DND-41 (cell line): ENCODE measurements around the gene FOXL1.

Source experiments
- ATAC-seq: fragments of 200-7000 bp; cut with Tn5 transposase; 3 replicates; pipeline ENCODE4 v1.9.1; 2021; ENCODE audit warnings: low read depth; ENCODE audit not compliant: insufficient read depth
- DNase-seq: peaks from one replicate; pipeline ENCODE4 v3.0.0-alpha.2; 2020
- H2AFZ ChIP-seq: 2 replicates; pipeline ENCODE4 v1.6.0; 2012; ENCODE audit warnings: low read depth, low read length
- H3K27ac ChIP-seq: 2 replicates; pipeline ENCODE4 v1.5.1; 2012; ENCODE audit warnings: low read length, inconsistent platforms
- H3K27me3 ChIP-seq: fragments of 200-600 bp; sonication (generic); 2 replicates; pipeline ENCODE4 v1.6.0; 2012; ENCODE audit warnings: low read length, mild to moderate bottlenecking, inconsistent platforms; ENCODE audit not compliant: insufficient read depth, poor library complexity
- H3K36me3 ChIP-seq: 2 replicates; pipeline ENCODE4 v1.5.1; 2012; ENCODE audit warnings: low read length, inconsistent platforms; ENCODE audit not compliant: insufficient read depth
- H3K4me1 ChIP-seq: 2 replicates; pipeline ENCODE4 v1.5.1; 2012; ENCODE audit warnings: mild to moderate bottlenecking, low read length; ENCODE audit not compliant: insufficient read depth
- H3K4me2 ChIP-seq: 2 replicates; pipeline ENCODE4 v1.6.0; 2012; ENCODE audit warnings: mild to moderate bottlenecking, moderate library complexity, low read length, inconsistent platforms; ENCODE audit not compliant: insufficient read depth
- H3K4me3 ChIP-seq, 2 experiments: fragments of 200-600 bp in 1 of 2; shearing (Covaris generic) in 1 of 2; 2 replicates each; pipeline ENCODE4 v1.5.1; 2012 to 2016; ENCODE audit warnings: inconsistent platforms in 2 of 2, low read length in 2 of 2, mild to moderate bottlenecking in 2 of 2, low read depth in 1 of 2, moderate library complexity in 1 of 2
- H3K79me2 ChIP-seq: 2 replicates; pipeline ENCODE4 v1.6.0; 2012; ENCODE audit warnings: low read length, inconsistent platforms; ENCODE audit not compliant: insufficient read depth
- H3K9ac ChIP-seq: 2 replicates; pipeline ENCODE4 v1.6.0; 2012; ENCODE audit warnings: low read depth, mild to moderate bottlenecking, inconsistent platforms, low read length, moderate library complexity
- H3K9me3 ChIP-seq: 2 replicates; pipeline ENCODE4 v1.5.1; 2012; ENCODE audit warnings: low read length, moderate library complexity, mild to moderate bottlenecking, inconsistent platforms; ENCODE audit not compliant: insufficient read depth, severe bottlenecking
- H4K20me1 ChIP-seq: 2 replicates; pipeline ENCODE4 v1.6.0; 2012; ENCODE audit warnings: low read length; ENCODE audit not compliant: insufficient read depth
- EZH2 ChIP-seq: IDR thresholded peaks from 3 replicates; pipeline ENCODE4 v1.6.1; 2012; ENCODE audit warnings: borderline replicate concordance, low read depth, mild to moderate bottlenecking, moderate library complexity, low read length, inconsistent platforms; ENCODE audit not compliant: severe bottlenecking
- TF ChIP-seq, protein P1 (sequence below): IDR thresholded peaks from 2 replicates; pipeline ENCODE4 v1.5.1; 2012; ENCODE audit warnings: borderline replicate concordance, low read length, moderate library complexity, mild to moderate bottlenecking; ENCODE audit not compliant: poor library complexity, severe bottlenecking; ENCODE audit errors: extremely low read depth

The FOXL1 gene

DNA sequence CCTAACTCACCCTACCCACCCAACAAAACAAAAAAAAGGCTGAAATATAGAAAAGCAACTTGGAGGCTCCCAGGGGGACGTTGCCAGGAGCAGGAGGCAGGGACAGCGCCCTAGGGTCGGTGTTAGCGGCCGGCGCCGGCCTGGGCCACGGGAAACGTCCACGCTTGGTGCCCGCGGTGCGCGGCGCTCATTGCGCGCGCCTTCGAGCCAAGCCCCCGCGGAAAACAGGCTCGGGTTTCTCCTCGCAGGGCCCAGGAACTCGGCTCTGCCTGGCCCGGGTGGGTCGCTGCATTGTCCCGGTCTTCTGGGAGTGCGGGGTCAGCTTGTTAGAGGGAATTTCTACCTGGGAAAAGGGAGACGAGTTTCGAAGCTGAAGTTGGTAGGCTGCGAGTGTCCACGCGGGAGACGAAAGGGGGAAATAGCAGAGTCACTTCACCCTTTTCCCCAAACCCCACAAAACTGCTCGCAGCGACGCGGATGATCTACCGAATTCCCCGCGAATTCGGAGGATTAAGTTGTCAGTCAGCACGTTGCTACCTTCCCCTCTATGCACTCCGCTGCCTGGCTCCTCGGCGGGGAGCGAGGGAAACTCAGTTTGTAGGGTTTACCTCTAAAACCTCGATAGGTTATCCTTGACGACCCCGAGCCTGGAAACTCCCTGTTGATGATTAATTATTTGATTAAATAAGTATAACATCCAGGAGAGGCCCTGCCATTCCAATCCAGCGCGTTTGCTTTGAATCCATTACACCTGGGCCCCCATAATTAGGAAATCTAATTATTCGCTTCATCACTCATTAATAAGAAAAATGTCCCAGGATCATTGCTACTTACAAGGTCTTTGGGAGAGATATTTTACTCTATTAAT lies 12.5 kb upstream of the FOXL1 start:
- Histone ChIP-seq H3K9ac (no peak overlapping the region), H3K27ac (no peak overlapping the region), H2AFZ (no peak overlapping the region), H4K20me1 (no peaks in the 10 kb centered on the region), H3K79me2 (no peaks in the 10 kb centered on the region), H3K4me2 (no peak overlapping the region), H3K4me1 (peaks cover 11% of the 10 kb centered on the region), H3K4me3 (no peak overlapping the region), H3K9me3 (no peaks in the 10 kb centered on the region), H3K36me3 (no peaks in the 10 kb centered on the region), H3K27me3 (peaks cover 14% of the 10 kb centered on the region)
- DNase-seq: no peak
- TF ChIP-seq EZH2: no peak
- TF ChIP-seq, protein P1, sequence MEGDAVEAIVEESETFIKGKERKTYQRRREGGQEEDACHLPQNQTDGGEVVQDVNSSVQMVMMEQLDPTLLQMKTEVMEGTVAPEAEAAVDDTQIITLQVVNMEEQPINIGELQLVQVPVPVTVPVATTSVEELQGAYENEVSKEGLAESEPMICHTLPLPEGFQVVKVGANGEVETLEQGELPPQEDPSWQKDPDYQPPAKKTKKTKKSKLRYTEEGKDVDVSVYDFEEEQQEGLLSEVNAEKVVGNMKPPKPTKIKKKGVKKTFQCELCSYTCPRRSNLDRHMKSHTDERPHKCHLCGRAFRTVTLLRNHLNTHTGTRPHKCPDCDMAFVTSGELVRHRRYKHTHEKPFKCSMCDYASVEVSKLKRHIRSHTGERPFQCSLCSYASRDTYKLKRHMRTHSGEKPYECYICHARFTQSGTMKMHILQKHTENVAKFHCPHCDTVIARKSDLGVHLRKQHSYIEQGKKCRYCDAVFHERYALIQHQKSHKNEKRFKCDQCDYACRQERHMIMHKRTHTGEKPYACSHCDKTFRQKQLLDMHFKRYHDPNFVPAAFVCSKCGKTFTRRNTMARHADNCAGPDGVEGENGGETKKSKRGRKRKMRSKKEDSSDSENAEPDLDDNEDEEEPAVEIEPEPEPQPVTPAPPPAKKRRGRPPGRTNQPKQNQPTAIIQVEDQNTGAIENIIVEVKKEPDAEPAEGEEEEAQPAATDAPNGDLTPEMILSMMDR: no peak
- ATAC-seq: no peak

DNA sequence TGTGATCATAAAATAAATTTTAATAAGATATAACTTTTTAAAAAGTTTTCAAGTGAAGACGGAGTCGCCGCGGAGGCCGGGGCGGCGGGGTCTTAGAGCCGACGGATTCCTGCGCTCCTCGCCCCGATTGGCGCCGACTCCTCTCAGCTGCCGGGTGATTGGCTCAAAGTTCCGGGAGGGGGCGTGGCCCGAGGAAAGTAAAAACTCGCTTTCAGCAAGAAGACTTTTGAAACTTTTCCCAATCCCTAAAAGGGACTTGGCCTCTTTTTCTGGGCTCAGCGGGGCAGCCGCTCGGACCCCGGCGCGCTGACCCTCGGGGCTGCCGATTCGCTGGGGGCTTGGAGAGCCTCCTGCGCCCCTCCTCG lies 11.8 kb upstream of the FOXL1 start, which contains the start of gene FOXC2:
TSS of gene FOXC2 (plus strand) at position 229 of the 365 bp plus-strand sequence. CDS start 507 bp downstream, outside the sequence.
- ATAC-seq: no peak
- H3K27ac ChIP-seq: no peak within 1 kb of the TSS
- H3K4me1 ChIP-seq: peaks cover 11% of the 10 kb centered on the region
- peaks cover 14% of the 10 kb centered on the region for H3K27me3 ChIP-seq
- TF ChIP-seq, protein P1: no peak
- TF ChIP-seq EZH2: no peak
- H3K4me2 ChIP-seq: no peak within 1 kb of the TSS
- no peak within 1 kb of the TSS for H2AFZ ChIP-seq
- no peak within 1 kb of the TSS for H3K4me3 ChIP-seq
- H3K9me3 ChIP-seq: no peaks in the 10 kb centered on the region
- no peaks in the 10 kb centered on the region for H3K79me2 ChIP-seq
- H3K9ac ChIP-seq: no peak within 1 kb of the TSS
- H4K20me1 ChIP-seq: no peaks in the 10 kb centered on the region
- no peaks in the 10 kb centered on the region for H3K36me3 ChIP-seq
- no peak for DNase-seq

DNA sequence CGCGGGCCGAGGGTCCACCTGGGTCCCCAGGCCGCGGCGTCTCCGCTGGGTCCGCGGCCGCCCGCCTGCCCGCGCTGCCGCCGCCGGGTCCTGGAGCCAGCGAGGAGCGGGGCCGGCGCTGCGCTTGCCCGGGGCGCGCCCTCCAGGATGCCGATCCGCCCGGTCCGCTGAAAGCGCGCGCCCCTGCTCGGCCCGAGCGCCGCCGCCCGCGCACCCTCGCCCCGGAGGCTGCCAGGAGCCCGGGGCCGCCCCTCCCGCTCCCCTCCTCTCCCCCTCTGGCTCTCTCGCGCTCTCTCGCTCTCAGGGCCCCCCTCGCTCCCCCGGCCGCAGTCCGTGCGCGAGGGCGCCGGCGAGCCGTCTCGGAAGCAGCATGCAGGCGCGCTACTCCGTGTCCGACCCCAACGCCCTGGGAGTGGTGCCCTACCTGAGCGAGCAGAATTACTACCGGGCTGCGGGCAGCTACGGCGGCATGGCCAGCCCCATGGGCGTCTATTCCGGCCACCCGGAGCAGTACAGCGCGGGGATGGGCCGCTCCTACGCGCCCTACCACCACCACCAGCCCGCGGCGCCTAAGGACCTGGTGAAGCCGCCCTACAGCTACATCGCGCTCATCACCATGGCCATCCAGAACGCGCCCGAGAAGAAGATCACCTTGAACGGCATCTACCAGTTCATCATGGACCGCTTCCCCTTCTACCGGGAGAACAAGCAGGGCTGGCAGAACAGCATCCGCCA lies 11.2 kb upstream of the FOXL1 start:
- Histone ChIP-seq H3K4me1 (peaks cover 11% of the 10 kb centered on the region), H3K4me3 (no peak overlapping the region), H3K36me3 (no peaks in the 10 kb centered on the region), H3K79me2 (no peaks in the 10 kb centered on the region), H3K27ac (no peak overlapping the region), H2AFZ (no peak overlapping the region), H3K27me3 (peaks cover 14% of the 10 kb centered on the region), H3K4me2 (no peak overlapping the region), H4K20me1 (no peaks in the 10 kb centered on the region), H3K9ac (no peak overlapping the region), H3K9me3 (no peaks in the 10 kb centered on the region)
- DNase-seq (no peak), ATAC-seq (no peak)
- TF ChIP-seq EZH2: no peak
- TF ChIP-seq, protein P1: no peak
